ENCODE data around the gene PRMT1. TPM values are rescaled to one million over a fixed set of nuclear protein-coding genes. Genes with fewer than 3 reads are reported as not detected.

Gene PRMT1
- total and polyA plus RNA-seq, 9 of the 15 experiments (the other 6 are each of a cell fraction or from before 2014, with no cell fraction given), result 13.3 to 464 (median 326) TPM

GRCh38 chr19:49651820-49652550, 25.1 kb upstream of the PRMT1 start:
- in situ Hi-C loops (cut with MboI), result no loop called here
- Histone ChIP-seq H3K4me1 (replicated peaks in 1 of 2; ENCODE audit: control insufficient read depth in 2 of 2, insufficient read depth in 2 of 2, low read length in 2 of 2) (peaks cover 0 to 3% of the 10 kb centered on the region in 2 experiments; a peak in 2 of 5 replicates), H3K4me2 (ENCODE audit: insufficient read depth, low read length) (no peak overlapping the region), H3K36me3 (ENCODE audit: control insufficient read depth, insufficient read depth, low read length) (peaks cover 79% of the 10 kb centered on the region; the same call in 2 of the 3 replicates), H3K4me3 (no peak overlapping the region), H3K9me1 (ENCODE audit: control insufficient read depth, insufficient read depth, low read length) (no peaks in the 10 kb centered on the region), H3K9ac (ENCODE audit: insufficient read depth in 1 of 2, low read depth in 2 of 2, low read length in 2 of 2) (no peak overlapping the region), H3K79me2 (ENCODE audit: control insufficient read depth, insufficient read depth, low read length) (peaks cover 4% of the 10 kb centered on the region; the same call in 1 of the 3 replicates), H3K27ac (ENCODE audit: extremely low read depth, low read depth, low read length) (no peak overlapping the region), H4K20me1 (replicated peaks; ENCODE audit: control insufficient read depth, insufficient read depth, low read length) (0 out of 2 replicates have a peak, but pooled peaks cover 4% of the 10 kb centered on the region), H2AFZ (ENCODE audit: low read depth, low read length) (no peak overlapping the region), H3K9me3 (replicated peaks; ENCODE audit: control insufficient read depth, insufficient read depth, low read depth, low read length) (no peaks in the 10 kb centered on the region; the same call in 1 of the 2 replicates), H3K27me3 (ENCODE audit: control insufficient read depth in 2 of 2, insufficient read depth in 2 of 2, low read length in 2 of 2) (no peaks in the 10 kb centered on the region)
- ATAC-seq (no peak), FAIRE-seq (no peak), DNase-seq (ENCODE audit: extremely low read depth in 1 of 4, low spot score in 3 of 4) (no peak)
- no CpG with 5 or more reads among the region's 110 CpGs for WGBS (ENCODE audit: insufficient coverage, low coverage, missing lambda C conversion rate)
- ChIA-PET POLR2A (no interaction called here), CTCF (ENCODE audit: low intra/inter-chr PET ratio) (no interaction called here)
- no TSS peak for BruUV-seq (replicated peaks)
- intact Hi-C loops (cut with micrococcal nuclease), result no loop called here
- TF ChIP-seq HMG20B (CRISPR knock-in tag; IDR thresholded peaks at IDR 0.05) (no peak), KLF10 (CRISPR knock-in tag; IDR thresholded peaks at IDR 0.05) (no peak), MEIS2 (IDR thresholded peaks at IDR 0.05; ENCODE audit: partially characterized antibody) (no peak), RBFOX2 (IDR thresholded peaks at IDR 0.05; ENCODE audit: low read depth, low read length) (0 out of 2 replicates have a peak, but pooled peaks have one; percentile 5), ZBTB33 (CRISPR knock-in tag; IDR thresholded peaks at IDR 0.05) (peak; percentile 78; the same call in 1 of the 2 replicates), ZNF212 (CRISPR knock-in tag; IDR thresholded peaks at IDR 0.05) (no peak)
